Measurements from ENCODE around the gene DES. TPM values are rescaled to one million over a fixed set of nuclear protein-coding genes. Genes with fewer than 3 reads are reported as not detected.

DES gene
- total and polyA plus RNA-seq, 2 donors (not counting 3 experiments of a cell fraction or from before 2014, with no cell fraction given): not detected

GRCh38 chr2:219385958-219386520 lies 32.1 kb upstream of the DES start:
- H3K9me3 ChIP-seq (replicated peaks; ENCODE audit: control insufficient read depth, insufficient read depth, low read length): no peaks in the 10 kb centered on the region
- H3K4me3 ChIP-seq (replicated peaks in 1 of 3; ENCODE audit: insufficient read depth in 1 of 3, low read depth in 1 of 3, low read length in 3 of 3): no peak overlapping the region
- H3K9ac ChIP-seq (replicated peaks; ENCODE audit: extremely low read depth, insufficient read depth, low read length): no peak overlapping the region
- POLR2A ChIA-PET: no interaction called here
- H3K9me1 ChIP-seq (replicated peaks; ENCODE audit: control insufficient read depth, extremely low read depth, insufficient read depth, low read length): no peaks in the 10 kb centered on the region
- H4K20me1 ChIP-seq (replicated peaks; ENCODE audit: control insufficient read depth, extremely low read depth, insufficient read depth, low read length): no peaks in the 10 kb centered on the region
- no peak overlapping the region for H3K4me2 ChIP-seq (ENCODE audit: insufficient read depth, low read length)
- FAIRE-seq (no peak), DNase-seq (ENCODE audit: low read depth, low spot score) (no peak)
- H2AFZ ChIP-seq (ENCODE audit: low read depth, low read length): no peak overlapping the region
- dilution Hi-C loops (cut with MboI; ENCODE audit: extremely low pct_ligation_motif_present, low sequenced_read_pairs): no loop called here
- H3K4me1 ChIP-seq (ENCODE audit: control insufficient read depth, extremely low read depth, insufficient read depth, low read length): peaks cover 9% of the 10 kb centered on the region
- intact Hi-C loops (cut with micrococcal nuclease): loop anchor here (2.0 to 10.0 kb wide), 5 partner anchors 89 to 821 kb away; partner anchors contain the start of genes ABCB6, CNOT9, CNPPD1 and DNAJB2
- H3K27me3 ChIP-seq (ENCODE audit: control insufficient read depth in 2 of 2, insufficient read depth in 2 of 2, low read length in 2 of 2): peaks cover 0 to 2% of the 10 kb centered on the region in 2 experiments
- no peak for TF ChIP-seq MAX (IDR thresholded peaks at IDR 0.05; ENCODE audit: insufficient read depth, insufficient read length)
- H3K79me2 ChIP-seq (ENCODE audit: control insufficient read depth, insufficient read depth, low read length): no peaks in the 10 kb centered on the region
- CTCF ChIA-PET: no interaction called here
- BruUV-seq (replicated peaks): TSS peak; percentile 26
- no peak overlapping the region for H3K27ac ChIP-seq (ENCODE audit: insufficient read depth, low read depth, low read length)
- H3K36me3 ChIP-seq (ENCODE audit: control insufficient read depth in 2 of 2, extremely low read depth in 1 of 2, insufficient read depth in 2 of 2, low read length in 2 of 2): peaks cover 0 to 34% of the 10 kb centered on the region in 2 experiments

- dilution Hi-C loops (cut with MboI; ENCODE audit: extremely low pct_ligation_motif_present, low sequenced_read_pairs): no loop called here
- intact Hi-C loops (cut with micrococcal nuclease): loop anchor here (1.0 to 10.0 kb wide), 6 partner anchors 89 to 822 kb away; partner anchors contain the start of genes ABCB6, CHPF, CNOT9 and CNPPD1
- DNase-seq (ENCODE audit: low read depth, low spot score): no peak
These were observed 31.5 kb upstream of the DES start for GRCh38 chr2:219386532-219387280.

More at GRCh38 chr2:219386532-219387280, 31.5 kb upstream of the DES start:
- Histone ChIP-seq H3K27ac (ENCODE audit: insufficient read depth, low read depth, low read length) (peak overlapping the region; percentile 78), H3K4me1 (ENCODE audit: control insufficient read depth, extremely low read depth, insufficient read depth, low read length) (peaks cover 9% of the 10 kb centered on the region), H3K9ac (replicated peaks; ENCODE audit: extremely low read depth, insufficient read depth, low read length) (peak overlapping the region; percentile 81), H3K4me3 (replicated peaks in 1 of 3; ENCODE audit: insufficient read depth in 1 of 3, low read depth in 1 of 3, low read length in 3 of 3) (peak overlapping the region; percentile 79 to 85 (median 83)), H4K20me1 (replicated peaks; ENCODE audit: control insufficient read depth, extremely low read depth, insufficient read depth, low read length) (no peaks in the 10 kb centered on the region), H3K9me1 (replicated peaks; ENCODE audit: control insufficient read depth, extremely low read depth, insufficient read depth, low read length) (no peaks in the 10 kb centered on the region), H2AFZ (ENCODE audit: low read depth, low read length) (peak overlapping the region; percentile 90), H3K27me3 (ENCODE audit: control insufficient read depth in 2 of 2, insufficient read depth in 2 of 2, low read length in 2 of 2) (peaks cover 0 to 2% of the 10 kb centered on the region in 2 experiments), H3K79me2 (ENCODE audit: control insufficient read depth, insufficient read depth, low read length) (no peaks in the 10 kb centered on the region), H3K4me2 (ENCODE audit: insufficient read depth, low read length) (peak overlapping the region; percentile 33), H3K36me3 (ENCODE audit: control insufficient read depth in 2 of 2, extremely low read depth in 1 of 2, insufficient read depth in 2 of 2, low read length in 2 of 2) (peaks cover 0 to 28% of the 10 kb centered on the region in 2 experiments), H3K9me3 (replicated peaks; ENCODE audit: control insufficient read depth, insufficient read depth, low read length) (no peaks in the 10 kb centered on the region)
- FAIRE-seq: no peak
- ChIA-PET POLR2A (interaction anchor here (0.9 to 1.1 kb wide), 2 partner anchors 100 to 727 kb away, joined by 4 to 6 read pairs; partner anchors contain the start of genes BCS1L and ZNF142), CTCF (interaction anchor here (1.9 to 3.0 kb wide), 3 partner anchors 109 to 143 kb away, joined by 12 to 16 read pairs (median 14); partner anchors contain the start of gene GMPPA)
- no TSS peak for BruUV-seq (replicated peaks)
- no peak for TF ChIP-seq JUN (IDR thresholded peaks at IDR 0.05; ENCODE audit: borderline replicate concordance, insufficient read depth, insufficient read length, low read depth)
- TF ChIP-seq MAX (IDR thresholded peaks at IDR 0.05; ENCODE audit: insufficient read depth, insufficient read length): no peak
- TF ChIP-seq POLR2A (IDR thresholded peaks at IDR 0.05; ENCODE audit: low read depth, low read length): no peak
- TF ChIP-seq FOS (IDR thresholded peaks at IDR 0.05; ENCODE audit: borderline replicate concordance, insufficient read depth, low read length): no peak
- no peak for TF ChIP-seq MYC (IDR thresholded peaks at IDR 0.05; ENCODE audit: low read depth, low read length)
- TF ChIP-seq POLR2AphosphoS5 (IDR thresholded peaks at IDR 0.05; ENCODE audit: insufficient read depth, low read depth, low read length): no peak
- TF ChIP-seq CTCF (IDR thresholded peaks at IDR 0.05; ENCODE audit: extremely low read depth in 1 of 2, insufficient read depth in 1 of 2, low read depth in 1 of 2, low read length in 2 of 2): no peak
- no peak for TF ChIP-seq GATA2 (IDR thresholded peaks at IDR 0.05; ENCODE audit: insufficient read depth, insufficient read length, low read depth, low read length)
- no peak for TF ChIP-seq EZH2 (IDR thresholded peaks at IDR 0.05; ENCODE audit: borderline replicate concordance, low read depth, low read length, severe bottlenecking)
